Measurements from ENCODE around the gene KCNMB1. TPM values are rescaled to one million over a fixed set of nuclear protein-coding genes. Genes with fewer than 3 reads are reported as not detected.

Gene KCNMB1
- total RNA-seq, 2 donors from 2014 or later, result 0.55 to 6.9 TPM

GRCh38 chr5:170330568-170331054, 58.6 kb downstream of the KCNMB1 start:
- ATAC-seq (no peak), DNase-seq (no peak)
- intact Hi-C loops (cut with DNase I, micrococcal nuclease), result no loop called here

GRCh38 chr5:170329524-170329923, 59.6 kb downstream of the KCNMB1 start:
- DNase-seq (no peak), ATAC-seq (no peak)
- intact Hi-C loops (cut with DNase I, micrococcal nuclease), result no loop called here

- DNase-seq (no peak), ATAC-seq (no peak)
- intact Hi-C loops (cut with DNase I, micrococcal nuclease), result no loop called here
Measured at GRCh38 chr5:170327829-170328228, 61.3 kb downstream of the KCNMB1 start.

- ATAC-seq, result no peak
- DNase-seq, result no peak
- intact Hi-C loops (cut with DNase I, micrococcal nuclease), result no loop called here
Measured at GRCh38 chr5:170327168-170327567, 62.0 kb downstream of the KCNMB1 start.

Other genes starting within 250 kb of the KCNMB1 start
- not detected for gene C5orf58, start 156.4 kb downstream of the KCNMB1 start, total RNA-seq
- gene LCP2, start 91.6 kb downstream of the KCNMB1 start, total RNA-seq, result 10 to 100 TPM in 1 of 2 donors, 1 to 10 TPM in 1; 5.9 to 15.5 TPM
- gene KCNIP1, start 114.7 kb upstream of the KCNMB1 start, total RNA-seq, result under 1 TPM in 1 of 2 donors, not detected in 1; 0.22 TPM

Data from left colon (tissue), 2 donors.